Stimulated activated CD8-positive, alpha-beta memory T cell treated with anti-CD3 and anti-CD28 coated beads, Interleukin-12 subunit alpha, Interleukin-12 subunit beta, amount 100 ng/mL, for 24 hours (primary cell): ENCODE results near the gene PTRHD1.

Experiments used
- DNase-seq: peaks from one replicate; pipeline ENCODE4 v3.0.0-alpha.2; 2020; ENCODE audit errors: extremely low read depth

Gene PTRHD1

DNA sequence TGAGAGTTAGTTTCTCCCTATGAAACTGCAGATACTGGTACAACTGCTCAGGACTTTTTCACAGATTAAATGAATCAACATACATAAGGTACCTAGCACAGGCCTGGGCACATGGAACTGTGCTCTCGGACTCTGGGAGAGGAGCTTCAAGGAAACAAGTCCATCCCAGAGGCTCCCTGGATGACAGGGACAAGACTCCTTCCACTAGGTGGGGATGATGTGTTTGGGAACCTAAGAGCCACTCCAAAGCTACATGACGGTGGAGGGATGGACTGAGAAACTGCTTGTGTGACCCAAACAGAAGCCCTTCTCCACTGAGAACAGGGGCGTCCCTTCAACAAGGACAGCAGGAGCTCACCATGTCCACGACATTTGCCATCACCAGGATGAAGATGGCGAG is 37.2 kb upstream of the PTRHD1 start:
- DNase-seq: no peak

DNA sequence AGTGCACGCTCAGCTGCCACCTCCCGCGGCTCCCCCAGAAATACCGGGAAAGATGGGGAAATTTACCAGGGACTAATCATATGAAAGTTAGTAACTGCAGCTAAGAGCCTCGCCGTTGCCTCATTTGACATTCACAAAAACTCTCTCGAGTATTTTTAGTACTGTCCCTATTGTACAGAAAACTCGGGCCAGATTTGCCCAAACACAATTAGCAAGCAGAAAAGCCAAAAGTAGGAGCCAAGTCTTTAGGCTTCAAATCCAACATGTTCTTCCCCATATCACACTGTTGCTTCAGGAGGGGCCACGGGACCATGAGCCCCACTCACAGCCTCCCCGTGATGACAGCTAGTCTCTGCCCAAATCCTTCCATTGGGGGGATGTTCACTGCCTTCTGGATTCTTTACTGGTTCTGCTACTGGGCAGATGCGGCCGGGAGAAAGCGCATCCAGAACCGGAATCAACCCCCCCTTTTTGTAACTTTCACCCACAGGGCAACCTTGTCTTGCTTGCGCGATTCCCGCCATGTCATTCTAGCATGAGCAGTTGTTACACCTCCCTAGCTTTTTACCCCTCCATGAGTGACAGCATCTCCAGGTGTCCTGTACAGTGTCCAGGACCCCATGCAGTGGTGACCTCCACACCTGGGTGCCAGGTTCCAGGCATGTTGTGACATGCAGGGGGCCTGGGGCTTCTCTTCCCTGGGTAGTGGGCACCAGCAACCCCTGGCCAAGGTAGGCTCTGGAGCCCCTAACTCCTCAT is 35.2 kb upstream of the PTRHD1 start:
- DNase-seq: no peak

DNA sequence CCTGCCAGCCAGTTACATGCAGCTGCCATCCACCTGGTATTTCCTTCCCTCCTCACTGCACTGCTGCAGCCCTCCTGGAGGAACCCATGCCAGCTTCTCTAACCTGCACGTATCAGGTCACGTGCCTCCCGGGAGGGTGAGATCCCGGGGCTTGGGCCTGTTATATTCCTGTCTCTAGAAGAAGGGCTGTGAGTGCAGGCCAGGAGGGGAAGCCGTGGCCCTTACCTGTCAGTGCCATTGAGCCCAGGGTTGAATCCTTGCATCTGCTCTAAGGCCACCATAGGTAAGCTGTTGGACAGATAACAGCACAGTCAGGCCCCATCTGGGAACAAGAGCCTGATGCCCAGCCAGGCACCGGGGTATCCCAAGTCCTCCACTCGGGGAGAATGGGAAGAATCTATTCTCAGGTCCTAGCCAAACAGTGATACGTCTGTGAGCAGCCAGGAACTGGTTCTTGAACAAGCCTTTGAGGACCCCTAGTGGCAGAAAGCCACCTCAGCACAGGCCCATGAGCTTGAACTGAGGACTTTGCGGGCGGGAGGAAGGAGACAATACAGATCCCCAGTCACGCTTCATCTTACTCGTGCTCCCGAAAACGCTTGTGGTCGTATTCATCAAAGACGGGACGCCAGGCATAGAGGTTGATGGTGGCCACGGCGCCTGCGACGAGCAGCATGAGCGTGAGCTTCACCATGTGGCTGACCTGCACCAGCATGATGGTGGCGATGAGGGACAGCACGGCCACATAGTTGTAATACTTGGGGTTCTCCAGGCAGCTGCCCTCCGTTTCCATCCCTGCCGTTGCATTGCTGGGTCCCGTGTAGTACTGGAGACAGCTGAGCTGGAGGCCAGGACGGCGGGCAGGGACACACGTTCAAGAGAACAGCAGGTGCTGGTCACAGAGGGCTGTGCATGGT is 34.4 kb upstream of the PTRHD1 start:
- peak; percentile 25 for DNase-seq

DNA sequence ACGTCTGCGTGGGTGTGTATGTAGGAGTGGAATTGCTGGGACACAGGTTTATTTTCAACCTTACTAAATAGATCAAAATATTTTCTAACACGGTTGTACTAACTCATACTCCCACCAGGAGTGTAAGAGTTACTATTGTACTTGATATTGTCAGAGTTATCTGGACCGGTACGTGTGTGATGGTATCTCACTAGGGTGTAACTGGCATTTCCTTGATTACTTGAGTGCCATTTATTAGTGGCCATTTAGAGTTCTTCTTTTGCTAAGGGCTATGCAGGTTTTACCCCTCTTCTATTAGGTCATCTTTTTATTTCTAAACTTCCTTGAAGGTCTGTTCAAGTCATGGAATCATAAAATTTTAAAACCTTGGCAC is 33.6 kb upstream of the PTRHD1 start:
- DNase-seq: no peak

DNA sequence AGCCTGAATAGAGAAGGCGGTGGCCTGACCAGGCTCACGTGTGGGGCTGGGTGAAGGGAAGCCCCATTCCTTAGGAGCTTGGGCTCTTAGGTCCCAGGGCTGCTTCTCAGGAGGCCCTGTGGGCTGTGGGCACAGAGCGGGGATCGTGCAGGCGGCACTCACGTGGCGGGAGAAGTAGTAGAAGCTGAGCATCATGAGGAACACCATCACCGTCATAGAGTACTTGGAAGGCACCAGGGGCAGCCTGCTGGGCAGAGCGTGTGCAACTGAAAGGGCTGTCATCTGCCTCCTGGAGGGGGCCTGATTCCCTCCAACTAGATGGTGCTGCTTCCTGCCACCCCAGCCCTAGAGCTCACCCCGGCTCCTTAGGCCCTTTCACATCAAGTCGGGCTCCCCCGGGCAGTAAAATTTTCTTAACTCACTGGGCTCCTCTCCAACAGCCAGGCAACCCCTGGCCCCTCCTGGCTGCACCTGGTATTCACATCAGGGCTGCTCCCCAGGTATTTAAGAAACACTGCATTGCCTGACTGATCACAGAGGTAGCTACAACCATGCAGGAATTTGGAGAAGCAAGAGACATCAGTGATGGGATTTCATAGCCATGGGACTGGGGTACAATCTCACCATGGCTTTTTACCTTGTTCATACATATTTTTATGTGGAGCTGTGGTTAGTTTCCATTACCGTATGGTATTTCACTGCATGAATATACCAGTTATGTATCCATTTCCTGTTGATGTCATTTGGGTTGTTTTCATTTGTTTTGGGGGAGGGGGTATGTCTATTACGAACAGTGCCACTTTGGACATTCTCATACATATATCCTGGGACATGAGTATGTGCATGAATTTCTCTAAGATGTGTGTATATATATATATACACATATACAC is 32.9 kb upstream of the PTRHD1 start:
- DNase-seq: no peak

DNA sequence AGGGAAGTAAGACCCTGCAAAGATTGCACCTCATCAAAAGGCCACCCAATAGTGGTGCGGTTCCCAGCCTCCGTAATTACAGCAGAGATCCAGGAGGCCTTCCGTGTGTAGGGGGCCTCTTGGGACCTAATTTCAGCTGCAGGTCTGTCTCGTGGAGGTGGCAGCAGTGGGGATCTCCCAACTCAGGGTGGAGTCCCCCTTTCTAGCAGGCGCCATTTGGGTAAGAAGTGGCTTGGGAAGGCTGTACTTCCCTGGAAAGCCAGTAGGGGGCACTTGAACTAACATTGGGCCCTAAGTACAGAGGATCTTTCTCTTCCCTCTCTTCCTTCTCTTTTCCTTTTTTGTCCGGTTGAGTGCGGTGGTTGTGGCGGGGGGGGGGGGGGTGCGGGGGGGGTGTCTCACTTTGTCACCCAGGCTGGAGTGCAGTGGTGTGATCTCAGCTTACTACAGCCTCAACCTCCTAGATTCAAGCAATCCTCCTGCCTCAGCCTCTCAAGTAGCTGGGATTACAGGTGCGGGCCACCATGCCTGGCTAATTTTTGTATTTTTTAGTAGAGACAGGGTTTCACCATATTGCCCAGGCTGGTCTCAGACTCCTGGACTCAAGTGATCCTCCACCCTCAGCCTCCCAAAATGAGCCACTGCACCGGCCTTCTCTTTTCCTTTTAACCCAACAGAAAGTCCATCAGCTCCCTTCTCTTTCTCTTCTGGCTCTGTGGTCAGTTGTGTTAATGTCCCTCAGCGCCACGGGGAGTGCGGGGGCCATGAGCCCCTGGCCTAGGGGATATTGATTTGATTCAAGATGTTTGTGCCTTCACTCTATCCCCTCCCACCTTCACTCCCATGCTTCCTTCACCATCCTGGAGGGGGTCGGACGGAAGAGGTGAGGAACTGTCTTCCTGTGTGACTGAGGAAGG is 32.0 kb upstream of the PTRHD1 start:
- DNase-seq: no peak

DNA sequence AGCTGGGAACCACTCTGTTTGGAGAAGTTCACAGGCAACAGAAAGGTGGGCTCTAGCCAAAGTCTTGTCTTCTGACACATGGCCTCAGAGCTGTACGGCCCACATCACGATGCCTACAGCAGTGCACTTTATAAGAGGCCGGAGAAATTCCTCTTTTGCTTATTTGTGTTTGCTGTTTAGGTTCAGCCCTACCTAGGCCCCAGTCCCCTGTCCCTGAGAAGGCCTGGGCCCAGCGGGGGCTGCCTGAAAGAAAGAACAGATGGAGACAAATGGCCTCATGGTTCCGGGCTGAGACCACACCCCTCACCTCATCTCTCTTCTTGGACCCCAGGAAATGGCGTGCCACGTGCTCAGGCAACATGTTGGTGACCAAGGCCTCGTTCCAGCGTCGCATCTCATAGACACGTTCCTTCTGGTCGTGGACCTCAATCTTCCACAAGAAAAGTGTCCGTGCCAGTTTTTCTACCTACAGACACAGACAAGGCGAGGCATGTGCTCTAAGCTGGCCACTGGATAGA is 30.9 kb upstream of the PTRHD1 start:
- no peak for DNase-seq

DNA sequence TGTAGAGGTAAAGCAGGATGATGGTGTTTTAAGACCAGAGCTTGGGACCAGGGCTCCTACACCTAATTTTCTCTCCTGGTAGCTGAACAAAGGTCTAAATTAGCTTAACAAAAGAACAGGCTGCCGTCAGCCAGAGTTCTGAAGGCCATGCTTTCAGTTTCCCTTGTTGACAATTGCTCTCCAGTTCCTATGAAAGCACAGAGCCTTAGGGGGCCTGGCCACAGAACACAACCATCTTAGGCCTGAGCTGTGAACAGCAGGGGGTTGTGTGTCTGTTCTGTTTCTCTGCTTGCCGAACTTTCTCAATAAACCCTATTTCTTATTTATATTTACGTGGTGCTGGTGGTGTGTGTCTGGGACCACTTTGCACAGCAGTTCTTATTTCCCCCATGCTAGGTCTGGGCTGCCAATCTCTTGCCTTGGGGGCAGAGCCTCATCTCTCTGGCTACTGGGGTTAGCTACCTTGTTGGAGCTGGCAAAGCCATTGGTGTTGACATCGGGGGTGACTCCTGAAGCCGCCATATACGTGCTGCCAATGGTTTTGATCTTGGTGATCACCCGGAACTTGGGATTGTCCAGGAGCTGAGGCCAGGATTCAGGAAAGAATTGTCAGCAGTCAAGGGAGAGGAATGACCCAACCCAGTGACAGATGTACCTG is 29.0 kb upstream of the PTRHD1 start:
- DNase-seq: no peak

DNA sequence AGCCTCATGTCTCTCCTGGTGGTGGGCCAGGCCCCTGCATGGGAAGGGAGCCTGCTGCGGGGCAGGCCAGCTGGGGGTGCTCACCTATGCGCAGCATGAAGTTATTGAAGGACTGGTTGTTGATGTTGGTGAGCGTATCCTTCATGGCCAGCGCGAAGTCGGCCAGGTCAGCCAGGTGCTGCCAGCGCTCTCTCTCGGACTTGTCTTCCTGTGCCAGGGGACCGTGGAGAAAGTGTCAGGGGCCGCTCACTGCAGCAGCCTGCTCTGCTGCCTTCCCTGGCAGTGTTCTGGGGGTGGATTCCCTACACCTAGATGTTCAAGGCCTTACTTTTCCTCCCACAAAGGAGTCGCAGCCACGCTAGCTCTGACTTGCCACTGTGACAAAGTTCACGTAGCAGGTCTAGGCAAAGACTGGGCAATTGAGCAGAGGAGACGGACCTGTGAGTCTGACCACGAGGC is 28.3 kb upstream of the PTRHD1 start:
- DNase-seq: no peak

DNA sequence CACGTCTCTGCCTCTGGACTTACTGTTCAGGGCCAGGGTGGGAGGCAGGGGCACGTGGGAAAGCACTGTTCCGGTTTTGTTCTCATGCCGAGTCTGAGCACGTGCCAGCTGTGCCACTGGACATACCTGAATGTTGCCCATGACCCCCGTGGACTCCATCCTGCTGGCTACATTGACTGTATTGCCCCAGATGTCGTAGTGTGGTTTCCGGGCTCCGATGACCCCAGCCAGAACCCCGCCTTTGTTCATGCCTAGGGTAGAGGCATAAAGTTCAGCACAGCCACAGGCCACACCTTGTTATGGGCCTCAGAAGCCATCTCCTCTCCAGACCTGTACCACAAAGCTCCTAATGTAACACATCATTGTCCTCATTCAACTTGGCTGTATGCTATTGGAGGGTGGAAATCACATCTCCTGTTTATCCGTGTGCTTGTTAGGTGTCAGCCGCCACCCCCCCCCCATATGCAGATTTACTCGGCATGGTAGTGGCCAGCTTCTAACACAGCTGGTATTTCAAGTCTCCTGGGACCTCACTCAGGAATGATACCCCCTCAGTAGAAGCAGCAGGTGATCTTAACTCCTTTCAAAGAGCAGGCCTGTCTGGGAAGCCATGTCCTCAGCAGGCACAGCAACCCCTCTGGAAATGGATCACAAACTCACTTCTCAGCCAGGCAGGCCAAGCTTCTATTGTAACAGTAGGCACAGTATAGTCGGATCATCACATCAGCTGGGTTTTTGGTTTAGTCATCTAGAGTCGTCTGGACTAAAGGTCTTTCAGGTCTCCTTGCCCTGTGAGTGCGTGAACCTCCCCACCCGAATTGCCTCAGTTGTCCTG is 27.6 kb upstream of the PTRHD1 start:
- DNase-seq: no peak

DNA sequence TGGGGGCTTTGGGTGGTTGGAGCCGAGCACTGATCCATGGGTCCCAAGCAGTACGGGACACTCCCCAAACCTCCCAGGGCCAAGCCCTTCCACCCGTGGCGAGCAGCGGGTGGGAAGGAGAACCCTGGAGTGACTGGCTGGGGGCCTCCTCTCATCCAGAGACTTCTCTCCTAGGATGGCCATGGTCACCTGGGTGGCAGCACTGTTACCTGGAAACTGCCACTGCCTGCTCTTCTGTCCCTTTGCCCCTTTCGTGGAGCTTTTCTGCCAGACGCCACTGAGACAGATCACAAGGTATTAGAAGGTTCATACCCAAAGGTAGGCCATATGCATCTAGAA is 27.0 kb upstream of the PTRHD1 start:
- DNase-seq: no peak

DNA sequence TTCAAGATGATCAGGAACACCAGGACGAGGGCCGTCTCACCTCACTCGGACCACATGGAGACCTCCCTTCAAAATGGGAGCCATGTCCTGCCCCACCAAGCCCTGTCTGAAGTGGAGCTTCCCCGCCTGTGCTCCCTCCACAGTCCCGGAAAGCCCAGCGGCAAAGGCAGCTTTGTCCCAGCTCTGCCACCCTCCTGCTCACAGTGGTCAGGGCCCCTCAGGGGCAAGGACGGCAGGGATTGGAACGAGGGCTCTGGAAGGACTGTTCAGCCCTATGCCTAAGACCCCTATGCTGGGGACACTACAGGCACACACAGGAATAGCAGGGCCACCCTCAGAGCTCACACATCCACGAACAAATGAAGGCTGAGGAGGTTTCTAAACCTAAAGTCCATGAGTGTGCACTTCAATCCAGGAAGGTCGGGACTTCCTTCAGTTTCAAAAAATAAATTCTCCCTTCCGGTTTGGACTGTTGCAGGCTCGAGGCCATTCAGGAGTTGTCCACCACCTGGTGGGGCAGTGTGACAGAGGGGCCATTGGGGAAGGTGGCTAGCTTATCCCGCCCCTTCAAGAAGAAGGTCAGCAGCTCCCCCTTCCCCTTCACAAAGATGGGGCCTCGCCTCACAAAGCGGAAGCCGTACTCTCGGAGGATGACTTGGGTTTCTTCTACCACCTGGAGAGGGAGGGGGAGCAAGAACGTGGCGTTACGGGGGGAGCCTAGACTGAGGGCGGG is 26.4 kb upstream of the PTRHD1 start:
- no peak for DNase-seq

DNA sequence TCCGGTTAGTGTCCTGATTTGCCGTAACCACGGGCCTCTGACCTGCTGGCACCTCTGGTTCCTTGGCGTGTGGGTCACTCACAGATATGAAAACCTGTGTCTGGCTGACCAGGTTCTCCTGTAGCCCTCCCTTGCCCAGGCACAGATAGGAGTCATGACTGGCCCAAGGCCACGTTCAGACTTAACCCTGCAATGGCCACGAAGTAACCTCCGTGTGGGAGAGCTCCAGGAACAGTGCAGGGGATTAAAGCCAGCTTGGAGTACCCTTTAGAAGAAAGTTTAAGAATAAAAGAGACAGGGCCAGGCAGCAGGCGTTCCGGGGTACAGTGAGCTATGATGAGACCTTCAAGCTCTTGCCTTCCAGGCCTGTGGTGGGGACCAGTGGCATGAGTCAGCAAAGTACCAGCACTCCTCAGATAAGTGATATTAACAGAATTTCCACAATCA is 25.6 kb upstream of the PTRHD1 start:
- DNase-seq: no peak

DNA sequence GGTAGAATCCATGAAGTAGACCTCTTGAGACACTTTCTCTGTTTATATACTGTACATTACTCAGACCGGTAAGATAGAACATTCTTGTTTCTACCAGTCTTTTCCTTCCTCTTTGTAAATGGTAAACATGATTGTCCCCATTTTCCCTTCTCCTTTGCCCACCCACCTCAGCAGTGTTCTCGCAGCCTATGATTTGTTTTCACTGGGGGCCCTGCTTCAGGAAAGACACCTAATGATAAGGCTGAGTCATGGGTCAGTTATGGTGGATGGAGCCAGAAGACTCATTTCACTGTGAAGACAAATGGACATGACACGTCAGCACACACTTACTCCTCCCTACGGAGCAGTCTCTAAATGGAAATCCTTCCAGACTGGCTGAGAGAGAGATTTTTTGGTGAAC is 23.7 kb upstream of the PTRHD1 start:
- DNase-seq: no peak

DNA sequence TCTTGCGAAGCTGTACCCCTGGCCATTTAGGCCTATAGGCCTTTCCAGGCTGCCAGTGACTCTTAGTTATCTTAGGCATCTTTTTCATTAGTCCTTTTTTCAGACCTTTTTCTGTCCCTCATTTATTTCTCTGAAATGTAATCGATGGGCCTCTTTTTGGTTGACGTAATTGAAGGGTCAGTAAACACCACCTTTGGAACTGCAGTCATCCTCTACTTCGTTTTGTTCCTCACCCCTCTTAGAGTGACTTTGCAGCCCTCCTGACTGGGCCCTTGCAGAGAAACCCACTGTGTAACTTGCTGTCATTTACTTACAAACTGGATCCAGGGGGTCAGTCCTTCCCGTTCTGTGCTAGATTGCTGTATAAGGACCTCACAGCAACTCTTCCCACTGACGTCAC is 23.2 kb upstream of the PTRHD1 start:
- no peak for DNase-seq

DNA sequence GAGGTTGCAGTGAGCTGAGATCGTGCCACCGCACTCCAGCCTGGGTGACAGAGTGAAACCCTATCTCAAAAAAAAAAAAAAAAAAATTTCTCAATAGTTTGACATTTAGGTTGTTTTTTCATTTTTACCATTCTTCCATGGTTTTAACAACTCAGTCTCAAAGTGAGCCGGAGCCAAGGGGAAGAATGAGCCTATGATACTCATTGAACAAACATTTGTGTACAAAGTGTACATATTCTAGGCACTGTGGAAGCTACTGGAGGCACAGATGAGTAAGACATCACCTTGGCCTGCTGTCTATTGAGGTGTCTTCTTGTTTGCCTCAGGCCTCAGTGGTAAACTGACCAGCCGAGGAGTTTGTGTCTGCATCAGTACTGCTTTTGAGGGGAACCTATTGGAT is 22.0 kb upstream of the PTRHD1 start:
- DNase-seq: no peak

DNA sequence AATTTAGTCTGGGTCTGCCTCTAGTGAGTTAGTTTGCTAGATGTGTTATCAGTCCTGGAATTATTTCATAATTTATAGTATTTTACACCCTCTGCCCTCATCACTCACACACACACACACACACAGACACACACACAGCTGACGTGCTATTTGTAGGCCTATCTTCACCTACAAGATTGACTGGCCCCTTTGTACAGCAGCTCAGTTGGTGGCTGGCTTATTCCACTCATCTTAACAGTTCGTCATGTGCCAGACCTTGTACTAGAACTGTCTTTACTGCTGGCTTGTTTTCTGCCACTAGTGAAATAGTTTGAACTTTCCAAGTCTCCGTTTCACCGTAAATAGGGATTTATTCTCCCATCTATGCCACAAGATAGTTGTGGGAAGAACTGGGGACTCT is 21.3 kb upstream of the PTRHD1 start:
- no peak for DNase-seq

DNA sequence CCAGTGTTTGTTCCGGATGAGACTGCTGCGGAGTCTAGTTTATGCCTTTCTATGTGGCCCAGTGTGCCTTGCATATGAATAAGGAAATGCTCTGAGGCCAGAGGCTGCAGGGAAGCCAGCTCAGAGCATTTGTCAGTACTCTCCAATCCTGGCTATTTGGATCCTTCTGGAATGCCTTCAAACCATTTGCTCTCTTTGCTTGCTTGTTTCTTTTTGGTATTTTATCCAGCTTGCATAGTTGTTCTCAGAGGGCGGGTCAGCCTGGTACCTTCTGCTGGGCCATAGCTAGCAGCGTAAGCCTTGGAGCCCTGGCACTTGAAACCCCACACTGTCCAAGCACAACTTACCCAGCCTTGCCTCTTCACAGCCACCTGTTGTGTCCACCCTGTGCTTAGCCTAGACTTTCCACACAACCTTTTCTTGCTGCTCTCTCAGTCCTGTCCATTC is 20.5 kb upstream of the PTRHD1 start:
- no peak for DNase-seq
